GM23338 (cell line): ENCODE data around the gene SELENOM. TPM values are rescaled to one million over a fixed set of nuclear protein-coding genes. Genes with fewer than 3 reads are reported as not detected.

Experiments used
- ATAC-seq: fragments of 200-7000 bp; cut with Tn5 transposase; 3 replicates; pipeline ENCODE4 v1.9.1; 2020
- DNase-seq: peaks from one replicate; pipeline ENCODE4 v3.0.0-alpha.2; 2015; ENCODE audit warnings: low spot score
- H2AFZ ChIP-seq: fragments of 200-600 bp; sonication (generic); 2 replicates; pipeline ENCODE4 v1.8.0; 2016; ENCODE audit warnings: antibody characterized with exemption, mild to moderate bottlenecking, moderate library complexity
- H3F3A ChIP-seq: fragments of 200-600 bp; sonication (generic); replicated peaks from 2 replicates; pipeline ENCODE4 v1.8.0; 2017; ENCODE audit warnings: antibody characterized with exemption, mixed run types, low read depth
- H3K27ac ChIP-seq: fragments of 200-600 bp; sonication (generic); 2 replicates; pipeline ENCODE4 v1.6.1; 2016; ENCODE audit warnings: low read depth
- H3K27me3 ChIP-seq: fragments of 200-600 bp; sonication (generic); 2 replicates; pipeline ENCODE4 v1.8.0; 2016; ENCODE audit warnings: mild to moderate bottlenecking, mixed run types, moderate library complexity; ENCODE audit not compliant: insufficient read depth
- H3K36me3 ChIP-seq: fragments of 200-600 bp; sonication (generic); 2 replicates; pipeline ENCODE4 v1.8.0; 2016; ENCODE audit warnings: mild to moderate bottlenecking; ENCODE audit not compliant: insufficient read depth
- H3K4me1 ChIP-seq: fragments of 200-600 bp; sonication (generic); 2 replicates; pipeline ENCODE4 v1.8.0; 2016; ENCODE audit warnings: mild to moderate bottlenecking, moderate library complexity; ENCODE audit not compliant: insufficient read depth
- H3K4me2 ChIP-seq: fragments of 200-600 bp; sonication (generic); 2 replicates; pipeline ENCODE4 v1.7.1; 2017; ENCODE audit warnings: mixed run types
- H3K4me3 ChIP-seq: fragments of 200-600 bp; sonication (generic); 2 replicates; pipeline ENCODE4 v1.6.1; 2016; ENCODE audit warnings: mixed run types
- H3K79me2 ChIP-seq: fragments of 200-600 bp; sonication (generic); replicated peaks from 2 replicates; pipeline ENCODE4 v1.8.0; 2017; ENCODE audit warnings: mild to moderate bottlenecking; ENCODE audit not compliant: insufficient read depth
- H3K9me2 ChIP-seq: fragments of 200-600 bp; sonication (generic); 2 replicates; pipeline ENCODE4 v1.8.0; 2017; ENCODE audit not compliant: insufficient read depth
- H4K20me1 ChIP-seq: fragments of 200-600 bp; sonication (generic); replicated peaks from 2 replicates; pipeline ENCODE4 v1.8.0; 2017; ENCODE audit warnings: mild to moderate bottlenecking; ENCODE audit not compliant: insufficient read depth
- H3K27ac Mint-ChIP-seq: 2 replicates; pipeline ENCODE4 v1.8.0; 2020; ENCODE audit warnings: inconsistent platforms, mild to moderate bottlenecking, moderate library complexity, mixed read lengths
- H3K27me3 Mint-ChIP-seq: 3 replicates; pipeline ENCODE4 v1.8.0; 2022; ENCODE audit warnings: low read depth, mild to moderate bottlenecking, moderate library complexity, mixed read lengths, inconsistent platforms; ENCODE audit not compliant: insufficient read depth, poor library complexity
- H3K36me3 Mint-ChIP-seq: 3 replicates; pipeline ENCODE4 v1.8.0; 2021; ENCODE audit warnings: low read depth, mild to moderate bottlenecking, inconsistent platforms, moderate library complexity, mixed read lengths
- H3K4me1 Mint-ChIP-seq: 3 replicates; pipeline ENCODE4 v1.8.0; 2020; ENCODE audit warnings: mild to moderate bottlenecking, inconsistent platforms, mixed read lengths
- H3K4me3 Mint-ChIP-seq: 3 replicates; pipeline ENCODE4 v1.8.0; 2021; ENCODE audit warnings: moderate library complexity, mild to moderate bottlenecking, inconsistent platforms, mixed read lengths
- H3K9me3 Mint-ChIP-seq: 3 replicates; pipeline ENCODE4 v1.8.0; 2020; ENCODE audit warnings: moderate library complexity, mild to moderate bottlenecking, inconsistent platforms, mixed read lengths
- CREB1 ChIP-seq: fragments of 250-450 bp; sonication (Bioruptor Pico); IDR thresholded peaks from 2 replicates; pipeline ENCODE4 v1.5.0; 2020; ENCODE audit warnings: low read depth, mild to moderate bottlenecking, moderate library complexity
- CTCF ChIP-seq, 2 experiments: fragments of 200-600 bp in 1 of 2; sonication (generic) in 1 of 2; conservative IDR thresholded peaks; 2 replicates each; pipeline versions ENCODE4 v1.5.1 to v1.6.1; 2016 to 2017; ENCODE audit warnings: antibody characterized with exemption in 2 of 2, low read depth in 2 of 2, mild to moderate bottlenecking in 2 of 2, moderate library complexity in 1 of 2
- EZH2 ChIP-seq: fragments of 200-600 bp; sonication (generic); IDR thresholded peaks from one replicate; pipeline ENCODE4 v1.8.0; 2017; ENCODE audit warnings: antibody characterized with exemption, mild to moderate bottlenecking, low read depth; ENCODE audit not compliant: unreplicated experiment
- EZH2phosphoT487 ChIP-seq: fragments of 200-600 bp; sonication (generic); IDR thresholded peaks from one replicate; pipeline ENCODE4 v1.8.1; 2018; ENCODE audit warnings: antibody characterized with exemption; ENCODE audit not compliant: unreplicated experiment
- JUNB ChIP-seq: IDR thresholded peaks from one replicate; pipeline ENCODE4 v1.6.1; 2016; ENCODE audit warnings: antibody characterized with exemption; ENCODE audit not compliant: unreplicated experiment
- NANOG ChIP-seq: IDR thresholded peaks from 2 replicates; pipeline ENCODE4 v1.6.1; 2016; ENCODE audit warnings: antibody characterized with exemption, borderline replicate concordance
- POLR2AphosphoS5 ChIP-seq: IDR thresholded peaks from 2 replicates; pipeline ENCODE4 v1.6.1; 2016; ENCODE audit warnings: antibody characterized with exemption, low read depth
- REST ChIP-seq: IDR thresholded peaks from one replicate; pipeline ENCODE4 v1.6.1; 2018; ENCODE audit warnings: antibody characterized with exemption; ENCODE audit not compliant: unreplicated experiment
- STAT1 ChIP-seq: IDR thresholded peaks from one replicate; pipeline ENCODE4 v1.6.1; 2016; ENCODE audit warnings: antibody characterized with exemption; ENCODE audit not compliant: unreplicated experiment
- ZNF114 ChIP-seq: fragments of 250-450 bp; sonication (Bioruptor Pico); IDR thresholded peaks from 2 replicates; pipeline ENCODE4 v1.5.0; 2020; ENCODE audit warnings: mild to moderate bottlenecking, moderate library complexity
- ZNF331 ChIP-seq: fragments of 250-450 bp; sonication (Bioruptor Pico); IDR thresholded peaks from 2 replicates; pipeline ENCODE4 v1.5.0; 2020; ENCODE audit warnings: low read depth, mild to moderate bottlenecking, moderate library complexity
- polyA plus RNA-seq: library from polyadenylated mRNA; unstranded; fragments of >200 nt; fragmentation: Nextera tagmentation; extraction: Ambion mirVana; gene quantifications from 2 replicates; pipeline ENCODE4 v1.2.1, GENCODE V29; 2016
- total RNA-seq: library from RNA; depleted of rRNA; stranded (reverse); fragments of >200 nt; shearing (Covaris generic); gene quantifications from 2 replicates; pipeline ENCODE4 v1.2.3, GENCODE V29; 2014
- TF ChIP-seq, protein P1 (sequence below): IDR thresholded peaks from 2 replicates; pipeline ENCODE4 v1.6.1; 2016; ENCODE audit warnings: antibody characterized with exemption

SELENOM gene
- total and polyA plus RNA-seq, 2 experiments from 2014 or later = 44.9 to 50.8 TPM

DNA sequence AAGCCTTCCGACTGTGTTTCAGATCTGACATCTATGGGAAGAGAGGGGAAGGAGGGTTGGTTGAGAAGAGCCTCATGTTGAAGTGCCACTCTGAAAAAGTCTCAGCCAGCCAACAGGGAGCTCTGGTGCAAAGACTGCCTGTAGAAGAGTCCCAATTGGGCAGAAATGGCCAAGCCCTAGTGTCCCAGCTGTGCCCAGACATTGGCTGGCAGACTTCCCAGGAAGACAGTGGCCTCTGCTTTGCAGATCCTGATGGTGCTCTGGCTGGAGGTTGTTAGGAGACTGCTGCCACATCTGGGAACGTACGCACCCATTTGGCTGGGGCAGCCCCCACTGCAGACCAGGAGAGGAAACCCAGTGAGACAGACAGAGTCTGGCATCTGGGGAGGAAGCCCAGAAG, 36.2 kb upstream of the SELENOM start (continued):
- TF ChIP-seq CTCF (conservative IDR thresholded peaks at IDR 0.05; ENCODE audit: low read depth in 2 of 2) = no peak
- TF ChIP-seq CREB1 (CRISPR knock-in tag) = no peak
- TF ChIP-seq REST = no peak
- no peak for TF ChIP-seq ZNF331 (CRISPR knock-in tag)
- no peak for TF ChIP-seq NANOG
- no peak for TF ChIP-seq JUNB

DNA sequence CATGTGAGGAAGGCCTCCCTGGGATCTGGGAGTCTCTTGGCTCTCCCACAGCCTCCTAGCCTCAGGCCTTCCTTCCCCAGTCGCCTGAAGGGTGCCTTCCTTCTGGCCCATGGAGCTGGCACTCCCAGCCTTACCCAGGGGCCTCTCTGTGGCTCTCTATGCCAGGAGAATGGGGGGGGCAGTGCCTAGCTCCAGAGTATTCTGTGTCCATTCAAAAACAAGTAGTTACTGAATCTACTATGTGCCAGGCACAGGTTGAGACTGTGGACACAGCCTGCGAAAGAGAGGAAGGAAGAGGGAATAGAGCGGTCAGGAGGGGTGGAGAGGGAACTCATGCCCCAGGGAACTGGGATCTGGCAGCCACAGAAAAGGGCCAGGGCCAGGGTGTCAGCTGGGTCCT, 35.7 kb upstream of the SELENOM start:
- Histone ChIP-seq H4K20me1 (peaks cover 6% of the 10 kb centered on the region; the same call in 1 of the 2 replicates), H3K36me3 (no peaks in the 10 kb centered on the region), H3K27ac (no peak overlapping the region), H3K9me2 (no peaks in the 10 kb centered on the region), H3K4me3 (no peak overlapping the region), H3F3A (no peaks in the 10 kb centered on the region), H2AFZ (no peak overlapping the region), H3K79me2 (peaks cover 20% of the 10 kb centered on the region), H3K27me3 (no peaks in the 10 kb centered on the region), H3K4me2 (no peak overlapping the region), H3K4me1 (peaks cover 21% of the 10 kb centered on the region)
- Mint-ChIP-seq H3K27ac (no peak overlapping the region), H3K4me3 (no peak overlapping the region), H3K9me3 (peaks cover 29% of the 10 kb centered on the region), H3K4me1 (peaks cover 16% of the 10 kb centered on the region), H3K36me3 (peaks cover 4% of the 10 kb centered on the region; the same call in 1 of the 3 replicates), H3K27me3 (peaks cover 14% of the 10 kb centered on the region)
- no peak for ATAC-seq
- DNase-seq = no peak
- no peak for TF ChIP-seq JUNB
- no peak for TF ChIP-seq EZH2phosphoT487
- TF ChIP-seq REST = no peak
- no peak for TF ChIP-seq CTCF (conservative IDR thresholded peaks at IDR 0.05; ENCODE audit: low read depth in 2 of 2)
- TF ChIP-seq, protein P1, sequence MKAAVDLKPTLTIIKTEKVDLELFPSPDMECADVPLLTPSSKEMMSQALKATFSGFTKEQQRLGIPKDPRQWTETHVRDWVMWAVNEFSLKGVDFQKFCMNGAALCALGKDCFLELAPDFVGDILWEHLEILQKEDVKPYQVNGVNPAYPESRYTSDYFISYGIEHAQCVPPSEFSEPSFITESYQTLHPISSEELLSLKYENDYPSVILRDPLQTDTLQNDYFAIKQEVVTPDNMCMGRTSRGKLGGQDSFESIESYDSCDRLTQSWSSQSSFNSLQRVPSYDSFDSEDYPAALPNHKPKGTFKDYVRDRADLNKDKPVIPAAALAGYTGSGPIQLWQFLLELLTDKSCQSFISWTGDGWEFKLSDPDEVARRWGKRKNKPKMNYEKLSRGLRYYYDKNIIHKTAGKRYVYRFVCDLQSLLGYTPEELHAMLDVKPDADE = no peak
- TF ChIP-seq CREB1 (CRISPR knock-in tag) = no peak
- no peak for TF ChIP-seq POLR2AphosphoS5
- TF ChIP-seq EZH2 = no peak
- TF ChIP-seq ZNF331 (CRISPR knock-in tag) = no peak
- no peak for TF ChIP-seq STAT1
- TF ChIP-seq ZNF114 (CRISPR knock-in tag) = no peak
- no peak for TF ChIP-seq NANOG
